ENCODE results near the gene CTAGE6.
"Not testable (repeated sequence)": the region's sequence is repeated elsewhere in the genome, so short reads cannot be mapped to it uniquely, and the experiment has no call there.

DNA sequence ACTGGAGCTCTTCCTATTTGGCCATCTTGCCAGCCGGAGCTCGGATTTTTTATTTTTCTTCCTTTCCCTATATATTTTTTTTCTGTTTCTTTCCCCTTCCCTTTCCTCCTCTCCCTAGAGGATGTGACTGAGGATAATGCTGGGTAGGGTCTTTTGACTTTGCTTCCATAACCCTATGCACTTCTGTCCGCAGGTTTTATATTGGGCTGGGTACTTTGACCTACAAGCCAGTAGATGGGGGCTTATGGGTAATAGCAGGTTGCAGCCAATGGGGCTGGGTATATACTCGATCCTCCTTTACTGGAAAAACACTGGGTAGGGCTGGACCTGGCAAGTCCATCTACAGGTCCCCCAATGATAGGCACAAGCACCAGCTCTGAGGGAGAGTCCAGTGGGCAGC lies 12.2 kb downstream of the CTAGE6 start:
- not testable (repeated sequence) for TF ChIP-seq CTCF (IDR thresholded peaks at IDR 0.05; ENCODE audit: insufficient read depth, low read length); POLR2AphosphoS5 (IDR thresholded peaks at IDR 0.05; ENCODE audit: low read depth)

All from HL-60 (cell line).